ENCODE results near the gene MFSD2B. TPM values are rescaled to one million over a fixed set of nuclear protein-coding genes. Genes with fewer than 3 reads are reported as not detected.

MFSD2B gene, protein sequence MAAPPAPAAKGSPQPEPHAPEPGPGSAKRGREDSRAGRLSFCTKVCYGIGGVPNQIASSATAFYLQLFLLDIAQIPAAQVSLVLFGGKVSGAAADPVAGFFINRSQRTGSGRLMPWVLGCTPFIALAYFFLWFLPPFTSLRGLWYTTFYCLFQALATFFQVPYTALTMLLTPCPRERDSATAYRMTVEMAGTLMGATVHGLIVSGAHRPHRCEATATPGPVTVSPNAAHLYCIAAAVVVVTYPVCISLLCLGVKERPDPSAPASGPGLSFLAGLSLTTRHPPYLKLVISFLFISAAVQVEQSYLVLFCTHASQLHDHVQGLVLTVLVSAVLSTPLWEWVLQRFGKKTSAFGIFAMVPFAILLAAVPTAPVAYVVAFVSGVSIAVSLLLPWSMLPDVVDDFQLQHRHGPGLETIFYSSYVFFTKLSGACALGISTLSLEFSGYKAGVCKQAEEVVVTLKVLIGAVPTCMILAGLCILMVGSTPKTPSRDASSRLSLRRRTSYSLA
- total RNA-seq (2022; extraction: Qiagen RNA extraction; ENCODE audit: low read depth): 0.14 to 0.84 TPM (median 0.37 TPM) in 5 replicates

DNA sequence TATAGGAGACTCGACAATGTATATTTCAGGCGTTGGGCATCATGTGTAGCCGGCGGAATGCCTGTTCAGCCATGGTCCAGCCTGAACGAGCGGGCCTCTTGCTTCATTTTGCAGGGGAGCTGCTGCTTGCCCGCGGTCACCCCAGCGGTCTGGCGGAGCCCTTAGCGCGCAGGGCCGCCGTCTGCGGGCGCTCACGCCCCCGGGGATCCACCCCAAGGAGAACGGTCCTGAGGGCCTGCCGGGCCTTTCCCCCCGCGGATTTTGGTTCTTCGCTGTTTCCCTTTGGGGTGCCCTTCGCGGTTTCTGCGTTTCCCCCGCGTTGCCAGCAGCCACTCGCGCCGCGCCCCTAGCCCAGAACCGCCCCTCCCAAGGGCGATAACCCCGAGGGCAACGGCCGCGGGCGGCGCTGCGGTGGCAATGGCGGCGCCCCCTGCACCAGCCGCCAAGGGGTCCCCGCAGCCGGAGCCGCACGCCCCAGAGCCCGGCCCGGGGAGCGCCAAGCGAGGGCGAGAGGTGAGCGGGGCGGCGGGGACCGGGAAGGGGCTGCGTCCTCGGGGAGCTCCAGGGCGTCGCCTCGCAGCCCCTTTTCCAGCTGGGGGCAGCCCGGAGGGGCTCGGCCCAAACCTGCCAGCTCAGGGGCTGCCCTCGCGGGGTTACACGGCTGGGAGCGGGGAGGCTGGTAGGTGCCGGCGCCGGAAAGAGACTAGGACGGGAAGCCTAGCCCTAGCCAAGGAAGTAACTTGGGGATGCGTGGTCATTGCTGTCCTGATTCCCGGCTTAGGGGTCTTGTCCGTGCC, at the start of gene MFSD2B:
TSS of gene MFSD2B (plus strand) at position 406 of the 797 bp plus-strand sequence. CDS start at position 418, 12 bp downstream.

GRCh38 chr2:24046930-24047702, 37.2 kb downstream of the MFSD2B start, which contains the start of gene WDCP:
Gene WDCP, minus strand, starts transcription at chr2:24047391. Its CDS starts 7,897 bp downstream, at chr2:24039494.

DNA sequence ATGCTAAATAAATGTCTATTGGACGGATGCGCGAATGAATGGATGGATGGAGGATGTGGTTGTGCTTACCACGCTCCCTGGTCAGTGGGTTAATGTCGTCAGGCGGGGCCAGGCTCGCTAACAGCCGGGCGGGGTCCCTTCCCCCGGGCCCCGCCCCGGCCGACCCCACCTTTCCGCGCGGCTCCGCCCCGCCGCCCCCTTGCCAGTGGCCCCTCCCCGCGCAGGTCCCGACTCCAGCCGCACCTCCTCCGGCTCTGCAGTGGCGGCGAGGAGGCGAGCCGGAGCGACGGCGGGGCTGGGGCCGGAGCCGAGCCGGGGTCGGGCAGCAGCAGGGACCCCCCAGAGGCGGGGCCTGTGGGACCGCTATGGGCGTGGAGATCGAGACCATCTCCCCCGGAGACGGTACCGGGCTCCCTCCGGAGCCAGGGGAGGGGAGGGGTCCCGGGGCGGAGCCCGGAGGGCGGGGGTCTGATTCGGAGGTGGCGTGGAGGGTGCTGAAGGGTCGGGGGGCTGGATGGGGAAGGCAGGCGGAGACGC, 39.7 kb downstream of the MFSD2B start, which contains the start of gene FKBP1B:
TSS of gene FKBP1B (plus strand) at position 257 of the 537 bp plus-strand sequence. CDS start at position 366, 109 bp downstream.

Other genes with a start within 250 kb of the MFSD2B start
- 5.9 to 8.5 TPM (median 6.4 TPM) in 5 replicates for gene ATAD2B, start 83.0 kb upstream of the MFSD2B start, total RNA-seq (2022; extraction: Qiagen RNA extraction; ENCODE audit: low read depth)
- gene UBXN2A, start 69.6 kb upstream of the MFSD2B start, total RNA-seq (2022; extraction: Qiagen RNA extraction; ENCODE audit: low read depth): 19.3 to 23.4 TPM (median 20.5 TPM) in 5 replicates
- gene WDCP, start 37.3 kb downstream of the MFSD2B start, total RNA-seq (2022; extraction: Qiagen RNA extraction; ENCODE audit: low read depth): 12.0 to 15.3 TPM (median 13.0 TPM) in 5 replicates
- gene FKBP1B, start 39.7 kb downstream of the MFSD2B start, total RNA-seq (2022; extraction: Qiagen RNA extraction; ENCODE audit: low read depth): 8.6 to 10.1 TPM (median 8.9 TPM) in 5 replicates
- gene SF3B6, start 66.2 kb downstream of the MFSD2B start, total RNA-seq (2022; extraction: Qiagen RNA extraction; ENCODE audit: low read depth): 161 to 221 TPM (median 177 TPM) in 5 replicates
- gene TP53I3, start 74.7 kb downstream of the MFSD2B start, total RNA-seq (2022; extraction: Qiagen RNA extraction; ENCODE audit: low read depth): 164 to 190 TPM (median 177 TPM) in 5 replicates
- 1.0 to 1.7 TPM (median 1.2 TPM) in 5 replicates for gene PFN4, start 113.2 kb downstream of the MFSD2B start, total RNA-seq (2022; extraction: Qiagen RNA extraction; ENCODE audit: low read depth)
- gene FAM228B, start 113.4 kb downstream of the MFSD2B start, total RNA-seq (2022; extraction: Qiagen RNA extraction; ENCODE audit: low read depth): 1.3 to 4.6 TPM (median 2.0 TPM) in 5 replicates
- not detected in 5 replicates for gene FAM228A, start 165.0 kb downstream of the MFSD2B start, total RNA-seq (2022; extraction: Qiagen RNA extraction; ENCODE audit: low read depth)

Data from A549 treated with CpdA at 1 μM for 4 hours (cell line).